HCT116 (cell line): ENCODE data around the gene ZFPL1. TPM values are rescaled to one million over a fixed set of nuclear protein-coding genes. Genes with fewer than 3 reads are reported as not detected.

Experiments used
- ATAC-seq: fragments of 200-7000 bp; cut with Tn5 transposase; 2 replicates; pipeline ENCODE4 v1.9.1; 2020; ENCODE audit warnings: mild to moderate bottlenecking, moderate library complexity
- BruUV-seq: library from RNA; stranded (reverse); fragments of 400-500 nt; replicated peaks from 2 replicates; lab custom pipeline; 2021; lab: Mats Ljungman, UMichigan
- CTCF ChIA-PET: fragments of 300-600 bp; sonication (Branson Sonifier 250); formaldehyde crosslinking; loops from one replicate; lab custom pipeline; 2021; ENCODE audit warnings: antibody characterized with exemption; lab: Charles Lee
- POLR2A ChIA-PET: fragments of 300-600, 350-600 bp; sonication (Branson Sonifier 250); formaldehyde crosslinking; loops from one replicate; lab custom pipeline; 2021; ENCODE audit warnings: antibody characterized with exemption; lab: Charles Lee
- RAD21 ChIA-PET, 2 experiments: fragments of 300-600 bp; sonication (Branson Sonifier 250); formaldehyde crosslinking; loops; one replicate each; lab custom pipeline; 2023; ENCODE audit warnings: low total read pairs in 2 of 2; ENCODE audit not compliant: uncharacterized antibody in 2 of 2, unreplicated experiment in 2 of 2, low non-redundant PET in 1 of 2; lab: Charles Lee
- DNase-seq: peaks from one replicate; pipeline ENCODE4 v3.0.0-alpha.2; 2010; ENCODE audit warnings: low read depth, low spot score
- H2AFZ ChIP-seq: fragments of 200-600 bp; shearing (Covaris generic), sonication (generic); 2 replicates; pipeline ENCODE4 v1.6.1; 2017; ENCODE audit warnings: low read depth, mixed run types, mixed read lengths, antibody characterized with exemption, low read length; ENCODE audit not compliant: poor library complexity, severe bottlenecking
- H3K27ac ChIP-seq: 2 replicates; pipeline ENCODE4 v1.5.1; 2012; ENCODE audit warnings: low read depth, low read length
- H3K27me3 ChIP-seq: fragments of 200-600 bp; sonication (generic); 2 replicates; pipeline ENCODE4 v1.6.1; 2016; ENCODE audit warnings: mixed run types, low read length, mixed read lengths; ENCODE audit not compliant: insufficient read depth
- H3K36me3 ChIP-seq, 2 experiments: fragments of 200-500 bp in 1 of 2; fragments of 200-600 bp in 1 of 2; sonication (Bioruptor generic) in 1 of 2; sonication (generic) in 1 of 2; 2 replicates each; pipeline versions ENCODE4 v1.5.1 to v1.6.1; 2014 to 2016; ENCODE audit warnings: low read length in 2 of 2, inconsistent platforms in 1 of 2, mixed read lengths in 1 of 2, mixed run types in 1 of 2; ENCODE audit not compliant: insufficient read depth in 2 of 2, control insufficient read depth in 1 of 2
- H3K4me1 ChIP-seq, 2 experiments: fragments of 200-600 bp in 1 of 2; sonication (generic) in 1 of 2; 2 replicates each; pipeline versions ENCODE4 v1.5.1 to v1.6.1; 2012 to 2017; ENCODE audit warnings: low read length in 2 of 2, inconsistent platforms in 1 of 2, mild to moderate bottlenecking in 1 of 2, mixed read lengths in 1 of 2, mixed run types in 1 of 2, moderate library complexity in 1 of 2; ENCODE audit not compliant: insufficient read depth in 2 of 2, control insufficient read depth in 1 of 2
- H3K4me2 ChIP-seq: fragments of 200-600 bp; sonication (generic); 2 replicates; pipeline ENCODE4 v1.6.1; 2017; ENCODE audit warnings: mixed run types, low read length, mixed read lengths
- H3K4me3 ChIP-seq, 2 experiments: fragments of 200-600 bp in 1 of 2; sonication (generic) in 1 of 2; replicated peaks in 1 of 2; 2 replicates each; pipeline ENCODE4 v1.5.1; 2011 to 2016; ENCODE audit warnings: low read length in 2 of 2, control low read depth in 1 of 2, low read depth in 1 of 2, mild to moderate bottlenecking in 1 of 2, mixed read lengths in 1 of 2, mixed run types in 1 of 2
- H3K79me2 ChIP-seq: fragments of 200-600 bp; sonication (generic); 2 replicates; pipeline ENCODE4 v1.6.1; 2017; ENCODE audit warnings: mild to moderate bottlenecking, mixed run types, low read length, moderate library complexity, mixed read lengths; ENCODE audit not compliant: insufficient read depth
- H3K9ac ChIP-seq: fragments of 200-600 bp; sonication (generic); 2 replicates; pipeline ENCODE4 v1.6.1; 2016; ENCODE audit warnings: low read length, mixed read lengths
- H3K9me2 ChIP-seq: fragments of 200-600 bp; sonication (generic), shearing (Covaris generic); 2 replicates; pipeline ENCODE4 v1.6.1; 2017; ENCODE audit warnings: mixed run types, mild to moderate bottlenecking, moderate library complexity; ENCODE audit not compliant: insufficient read depth
- H3K9me3 ChIP-seq, 2 experiments: fragments of 200-500 bp in 1 of 2; fragments of 200-600 bp in 1 of 2; sonication (Bioruptor generic) in 1 of 2; sonication (generic) in 1 of 2; 2 replicates each; pipeline ENCODE4 v1.6.1; 2014 to 2017; ENCODE audit warnings: low read length in 2 of 2, mixed read lengths in 2 of 2, inconsistent platforms in 1 of 2, low read depth in 1 of 2, mild to moderate bottlenecking in 1 of 2, mixed run types in 1 of 2, moderate library complexity in 1 of 2; ENCODE audit not compliant: control insufficient read depth in 1 of 2, insufficient read depth in 1 of 2
- H4K20me1 ChIP-seq: fragments of 200-600 bp; sonication (generic), shearing (Covaris generic); 2 replicates; pipeline ENCODE4 v1.6.1; 2017; ENCODE audit warnings: mixed run types, mild to moderate bottlenecking, moderate library complexity; ENCODE audit not compliant: insufficient read depth
- ATF3 ChIP-seq: IDR thresholded peaks from 2 replicates; pipeline ENCODE4 v1.6.1; 2012
- FOSL1 ChIP-seq: IDR thresholded peaks from 2 replicates; pipeline ENCODE4 v1.6.1; 2012; ENCODE audit warnings: low read depth
- JUND ChIP-seq: IDR thresholded peaks from 2 replicates; pipeline ENCODE4 v1.6.1; 2012
- POLR2AphosphoS5 ChIP-seq: IDR thresholded peaks from 2 replicates; pipeline ENCODE4 v1.6.1; 2011; ENCODE audit warnings: mild to moderate bottlenecking, low read depth, low read length, moderate library complexity
- RAD21 ChIP-seq: IDR thresholded peaks from 2 replicates; pipeline ENCODE4 v1.6.1; 2012; ENCODE audit warnings: low read depth, mild to moderate bottlenecking
- ZNF274 ChIP-seq: fragments of 200-500 bp; sonication (Bioruptor generic); IDR thresholded peaks from 2 replicates; pipeline ENCODE4 v1.6.1; 2014; ENCODE audit warnings: mild to moderate bottlenecking, low read depth, low read length, inconsistent platforms
- intact Hi-C: fragments of 100-400 bp; cut with micrococcal nuclease; formaldehyde crosslinking; loops from 2 replicates; pipeline ENCODE4 v1.10.0; 2022
- total RNA-seq: library from RNA; stranded (reverse); gene quantifications from one replicate; pipeline ENCODE4 v1.2.1, GENCODE V29; 2021; ENCODE audit not compliant: unreplicated experiment
- TF ChIP-seq, protein P1 (sequence below), 3 experiments: fragments of 200-600 bp in 1 of 3; sonication (generic) in 1 of 3; IDR thresholded peaks in 2 of 3; conservative IDR thresholded peaks in 1 of 3; 2 replicates each; pipeline ENCODE4 v1.5.1; 2012 to 2017; ENCODE audit warnings: low read depth in 2 of 3, low read length in 2 of 3, antibody characterized with exemption in 1 of 3, borderline replicate concordance in 1 of 3, control low read depth in 1 of 3, mild to moderate bottlenecking in 1 of 3, mixed read lengths in 1 of 3, mixed run types in 1 of 3, moderate library complexity in 1 of 3; ENCODE audit not compliant: insufficient read depth in 1 of 3

ZFPL1 gene
- total RNA-seq, 1 experiment from 2014 or later: 35.3 TPM

DNA sequence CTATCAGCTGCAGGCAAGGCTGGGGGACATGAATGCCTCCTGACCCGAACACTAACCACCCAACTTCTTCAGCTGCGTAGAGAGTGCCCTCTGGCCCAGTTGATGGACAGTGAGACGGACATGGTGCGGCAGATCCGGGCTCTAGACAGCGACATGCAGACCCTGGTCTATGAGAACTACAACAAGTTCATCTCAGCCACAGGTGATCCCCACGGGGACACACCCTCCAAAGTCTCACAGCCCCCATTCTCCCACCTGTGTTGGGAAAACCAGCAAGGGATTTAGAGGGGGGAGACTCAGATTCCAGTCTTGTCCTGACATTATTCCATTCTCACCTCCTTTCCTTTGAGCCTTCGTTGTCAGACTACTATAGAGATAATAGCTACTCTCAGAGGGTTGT lies 12.9 kb downstream of the ZFPL1 start (continued):
- TF ChIP-seq, protein P1, sequence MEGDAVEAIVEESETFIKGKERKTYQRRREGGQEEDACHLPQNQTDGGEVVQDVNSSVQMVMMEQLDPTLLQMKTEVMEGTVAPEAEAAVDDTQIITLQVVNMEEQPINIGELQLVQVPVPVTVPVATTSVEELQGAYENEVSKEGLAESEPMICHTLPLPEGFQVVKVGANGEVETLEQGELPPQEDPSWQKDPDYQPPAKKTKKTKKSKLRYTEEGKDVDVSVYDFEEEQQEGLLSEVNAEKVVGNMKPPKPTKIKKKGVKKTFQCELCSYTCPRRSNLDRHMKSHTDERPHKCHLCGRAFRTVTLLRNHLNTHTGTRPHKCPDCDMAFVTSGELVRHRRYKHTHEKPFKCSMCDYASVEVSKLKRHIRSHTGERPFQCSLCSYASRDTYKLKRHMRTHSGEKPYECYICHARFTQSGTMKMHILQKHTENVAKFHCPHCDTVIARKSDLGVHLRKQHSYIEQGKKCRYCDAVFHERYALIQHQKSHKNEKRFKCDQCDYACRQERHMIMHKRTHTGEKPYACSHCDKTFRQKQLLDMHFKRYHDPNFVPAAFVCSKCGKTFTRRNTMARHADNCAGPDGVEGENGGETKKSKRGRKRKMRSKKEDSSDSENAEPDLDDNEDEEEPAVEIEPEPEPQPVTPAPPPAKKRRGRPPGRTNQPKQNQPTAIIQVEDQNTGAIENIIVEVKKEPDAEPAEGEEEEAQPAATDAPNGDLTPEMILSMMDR (IDR thresholded peaks at IDR 0.05 in 2 of 3, conservative IDR thresholded peaks at IDR 0.05 in 1 of 3; ENCODE audit: borderline replicate concordance in 1 of 3, insufficient read depth in 1 of 3, low read depth in 2 of 3, low read length in 2 of 3): no peak
- TF ChIP-seq RAD21 (no peak), POLR2AphosphoS5 (no peak), FOSL1 (no peak), ATF3 (no peak)

GRCh38 chr11:65100674-65101350 lies 16.8 kb downstream of the ZFPL1 start:
- no peak overlapping the region for H3K4me2 ChIP-seq
- no peaks in the 10 kb centered on the region for H4K20me1 ChIP-seq
- peaks cover 3 to 9% of the 10 kb centered on the region in 2 experiments; a peak in 3 of 4 replicates for H3K4me1 ChIP-seq
- no TSS peak for BruUV-seq
- TF ChIP-seq, protein P1 (IDR thresholded peaks at IDR 0.05 in 2 of 3, conservative IDR thresholded peaks at IDR 0.05 in 1 of 3; ENCODE audit: borderline replicate concordance in 1 of 3, insufficient read depth in 1 of 3, low read depth in 2 of 3, low read length in 2 of 3): peak in 1 of 3 experiments; percentile 39; a peak in 2 of 6 replicates
- TF ChIP-seq ZNF274: no peak
- TF ChIP-seq JUND: no peak
- TF ChIP-seq, all 23 proteins: peak for 1
- ATAC-seq (no peak), DNase-seq (no peak)
- Histone ChIP-seq H3K9ac (no peak overlapping the region), H3K27me3 (no peaks in the 10 kb centered on the region), H2AFZ (no peak overlapping the region), H3K27ac (no peak overlapping the region), H3K4me3 (no peak overlapping the region), H3K36me3 (peaks cover 3 to 6% of the 10 kb centered on the region in 2 experiments; a peak in 2 of 4 replicates), H3K9me3 (no peaks in the 10 kb centered on the region), H3K79me2 (peaks cover 39% of the 10 kb centered on the region), H3K9me2 (no peaks in the 10 kb centered on the region)
- intact Hi-C loops: no loop called here
- ChIA-PET POLR2A (interaction anchor here (0.6 to 1.4 kb wide), 2 partner anchors 11 to 44 kb away, joined by 3 to 4 read pairs; partner anchors contain the start of gene TM7SF2), RAD21 (no interaction called here), CTCF (interaction anchor here (1.5 kb wide), 1 partner anchor 11 kb away, joined by 8 read pairs; the partner anchor contains the start of gene TM7SF2)
